ENCODE results near the gene NMUR2. TPM values are rescaled to one million over a fixed set of nuclear protein-coding genes. Genes with fewer than 3 reads are reported as not detected.
A peak's percentile ranks its signal among the peaks of the same experiment; 100 is the strongest.

NMUR2 gene
- total RNA-seq, 2 donors from 2014 or later: not detected

DNA sequence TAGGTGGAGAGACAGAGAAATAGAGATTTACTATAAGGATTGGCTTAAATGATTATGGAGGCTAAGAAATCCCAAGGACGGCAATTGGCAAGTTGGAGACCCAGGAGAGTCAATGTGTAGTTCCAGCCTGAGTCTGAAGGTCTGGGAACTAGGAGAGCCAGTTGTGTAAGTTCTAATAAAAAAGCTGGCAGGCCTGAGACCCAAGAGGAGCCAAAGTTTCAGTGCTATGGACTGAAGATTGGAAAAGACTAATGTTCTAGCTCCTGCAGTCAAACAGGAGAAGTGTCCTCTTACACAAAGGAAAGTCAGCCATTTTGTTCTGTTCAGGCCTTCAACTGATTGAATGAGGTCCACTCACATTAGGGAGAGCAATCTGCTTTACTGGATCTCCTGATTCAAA is 50.0 kb downstream of the NMUR2 start:
- no peak for DNase-seq
- H3K27ac Mint-ChIP-seq: no peak overlapping the region
- H3K36me3 Mint-ChIP-seq (ENCODE audit: low read depth): no peaks in the 10 kb centered on the region
- Histone ChIP-seq H3K27ac (ENCODE audit: low read depth, low read length) (no peak overlapping the region), H3K27me3 (ENCODE audit: control insufficient read depth, insufficient read depth, low read length, poor library complexity, severe bottlenecking) (no peaks in the 10 kb centered on the region), H3K4me3 (ENCODE audit: low read length) (no peak overlapping the region), H3K4me1 (ENCODE audit: control insufficient read depth, insufficient read depth, low read length) (peaks cover 4% of the 10 kb centered on the region), H3K9me3 (ENCODE audit: control insufficient read depth, low read length) (no peaks in the 10 kb centered on the region), H3K9ac (ENCODE audit: extremely low read depth, low read length, poor library complexity, severe bottlenecking) (no peak overlapping the region), H3K36me3 (ENCODE audit: control insufficient read depth, insufficient read depth, low read length) (no peaks in the 10 kb centered on the region)
- H3K4me3 Mint-ChIP-seq: no peak overlapping the region
- TF ChIP-seq, protein P1, sequence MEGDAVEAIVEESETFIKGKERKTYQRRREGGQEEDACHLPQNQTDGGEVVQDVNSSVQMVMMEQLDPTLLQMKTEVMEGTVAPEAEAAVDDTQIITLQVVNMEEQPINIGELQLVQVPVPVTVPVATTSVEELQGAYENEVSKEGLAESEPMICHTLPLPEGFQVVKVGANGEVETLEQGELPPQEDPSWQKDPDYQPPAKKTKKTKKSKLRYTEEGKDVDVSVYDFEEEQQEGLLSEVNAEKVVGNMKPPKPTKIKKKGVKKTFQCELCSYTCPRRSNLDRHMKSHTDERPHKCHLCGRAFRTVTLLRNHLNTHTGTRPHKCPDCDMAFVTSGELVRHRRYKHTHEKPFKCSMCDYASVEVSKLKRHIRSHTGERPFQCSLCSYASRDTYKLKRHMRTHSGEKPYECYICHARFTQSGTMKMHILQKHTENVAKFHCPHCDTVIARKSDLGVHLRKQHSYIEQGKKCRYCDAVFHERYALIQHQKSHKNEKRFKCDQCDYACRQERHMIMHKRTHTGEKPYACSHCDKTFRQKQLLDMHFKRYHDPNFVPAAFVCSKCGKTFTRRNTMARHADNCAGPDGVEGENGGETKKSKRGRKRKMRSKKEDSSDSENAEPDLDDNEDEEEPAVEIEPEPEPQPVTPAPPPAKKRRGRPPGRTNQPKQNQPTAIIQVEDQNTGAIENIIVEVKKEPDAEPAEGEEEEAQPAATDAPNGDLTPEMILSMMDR (conservative IDR thresholded peaks at IDR 0.05): no peak
- peaks cover 5% of the 10 kb centered on the region for H3K27me3 Mint-ChIP-seq (ENCODE audit: insufficient read depth)
- 82 to 94% methylated on average over 1 of the region's 1 CpG for WGBS, 2 experiments (ENCODE audit: insufficient coverage in 1 of 2, insufficient read length in 1 of 2)
- H3K4me1 Mint-ChIP-seq: peaks cover 3% of the 10 kb centered on the region
- H3K9me3 Mint-ChIP-seq: no peaks in the 10 kb centered on the region

DNA sequence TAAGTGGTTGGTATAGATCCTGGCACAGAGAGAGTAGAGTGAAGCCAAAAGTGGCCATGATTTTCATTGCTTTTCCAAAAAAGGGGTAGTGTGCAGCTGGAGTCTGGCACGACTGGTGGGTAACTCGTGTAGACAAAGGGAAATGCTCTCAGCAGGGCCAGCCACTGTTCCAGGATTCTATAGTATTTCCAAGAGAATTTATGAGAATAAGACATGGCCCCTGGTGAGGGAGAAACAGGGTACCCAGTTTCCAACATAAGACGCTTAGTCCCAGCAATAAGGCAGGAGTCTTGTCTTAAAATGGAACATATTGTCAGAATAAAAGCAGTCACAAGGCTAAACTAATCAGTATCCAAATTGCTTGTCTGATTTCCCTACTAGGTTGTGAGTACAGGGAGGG is 52.1 kb downstream of the NMUR2 start:
- no peaks in the 10 kb centered on the region for H3K27me3 ChIP-seq (ENCODE audit: control insufficient read depth, insufficient read depth, low read length, poor library complexity, severe bottlenecking)
- H3K4me1 ChIP-seq (ENCODE audit: control insufficient read depth, insufficient read depth, low read length): peaks cover 7% of the 10 kb centered on the region
- peaks cover 6% of the 10 kb centered on the region for H3K36me3 Mint-ChIP-seq (ENCODE audit: low read depth)
- 90 to 95% methylated on average over 3 of the region's 3 CpGs for WGBS, 2 experiments (ENCODE audit: insufficient coverage in 1 of 2, insufficient read length in 1 of 2)
- H3K27me3 Mint-ChIP-seq (ENCODE audit: insufficient read depth): peaks cover 7% of the 10 kb centered on the region
- no peak overlapping the region for H3K4me3 Mint-ChIP-seq
- no peak overlapping the region for H3K4me3 ChIP-seq (ENCODE audit: low read length)
- H3K36me3 ChIP-seq (ENCODE audit: control insufficient read depth, insufficient read depth, low read length): no peaks in the 10 kb centered on the region
- H3K27ac ChIP-seq (ENCODE audit: low read depth, low read length): no peak overlapping the region
- H3K27ac Mint-ChIP-seq: no peak overlapping the region
- TF ChIP-seq, protein P1 (conservative IDR thresholded peaks at IDR 0.05): no peak
- H3K4me1 Mint-ChIP-seq: no peaks in the 10 kb centered on the region
- no peak for DNase-seq
- H3K9me3 ChIP-seq (ENCODE audit: control insufficient read depth, low read length): peaks cover 12% of the 10 kb centered on the region
- no peak overlapping the region for H3K9ac ChIP-seq (ENCODE audit: extremely low read depth, low read length, poor library complexity, severe bottlenecking)
- H3K9me3 Mint-ChIP-seq: peaks cover 10% of the 10 kb centered on the region

DNA sequence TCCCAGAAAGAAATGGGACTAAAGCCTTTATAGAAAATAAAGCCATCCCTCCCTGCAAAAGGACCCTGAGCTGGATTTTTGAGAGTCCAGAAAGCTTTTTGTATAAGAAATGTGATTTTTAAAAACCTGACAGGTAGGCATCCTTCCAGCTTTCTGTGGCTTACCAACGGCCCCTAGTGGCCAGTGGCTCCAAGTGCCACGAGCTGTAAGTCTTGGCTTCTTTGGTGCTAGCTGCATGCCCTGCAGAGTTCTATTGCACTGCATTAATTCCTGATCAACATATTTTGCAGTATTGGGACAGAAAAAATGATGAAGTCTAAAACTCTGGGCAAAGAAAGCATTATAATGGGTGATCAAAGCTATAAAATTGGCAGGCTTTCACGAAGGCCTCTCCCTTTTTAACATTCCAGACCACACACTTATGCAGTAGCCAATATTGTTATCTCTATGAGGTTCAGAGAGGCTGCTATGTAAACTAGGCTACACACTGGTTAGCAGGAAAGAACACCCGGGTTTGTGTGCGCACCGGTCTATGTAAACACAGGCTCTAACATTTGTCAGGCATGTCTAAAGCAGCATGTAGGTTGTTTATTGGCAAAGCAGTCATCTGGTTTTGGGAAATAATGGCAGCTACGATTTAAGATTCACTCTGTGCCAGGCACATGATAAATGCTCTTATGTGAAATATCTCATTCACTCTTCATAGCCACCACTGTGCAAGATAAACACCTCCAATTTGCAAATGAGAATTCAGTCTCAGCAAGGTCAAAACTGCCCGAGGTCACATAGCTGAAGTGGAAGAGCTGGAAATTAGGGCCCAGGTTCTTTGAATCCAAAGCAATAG is 55.2 kb downstream of the NMUR2 start:
- H3K27me3 Mint-ChIP-seq (ENCODE audit: insufficient read depth): peaks cover 12% of the 10 kb centered on the region
- Histone ChIP-seq H3K27ac (ENCODE audit: low read depth, low read length) (no peak overlapping the region), H3K9ac (ENCODE audit: extremely low read depth, low read length, poor library complexity, severe bottlenecking) (no peak overlapping the region), H3K9me3 (ENCODE audit: control insufficient read depth, low read length) (peaks cover 31% of the 10 kb centered on the region), H3K4me1 (ENCODE audit: control insufficient read depth, insufficient read depth, low read length) (peaks cover 7% of the 10 kb centered on the region), H3K36me3 (ENCODE audit: control insufficient read depth, insufficient read depth, low read length) (no peaks in the 10 kb centered on the region), H3K4me3 (ENCODE audit: low read length) (no peak overlapping the region), H3K27me3 (ENCODE audit: control insufficient read depth, insufficient read depth, low read length, poor library complexity, severe bottlenecking) (no peaks in the 10 kb centered on the region)
- peaks cover 18% of the 10 kb centered on the region for H3K9me3 Mint-ChIP-seq
- WGBS, 2 experiments (ENCODE audit: insufficient coverage in 1 of 2, insufficient read length in 1 of 2): 48 to 58% methylated on average over 6 to 8 of the region's 8 CpGs
- TF ChIP-seq, protein P1 (conservative IDR thresholded peaks at IDR 0.05): peak; percentile 96
- peaks cover 6% of the 10 kb centered on the region for H3K36me3 Mint-ChIP-seq (ENCODE audit: low read depth)
- no peak overlapping the region for H3K27ac Mint-ChIP-seq
- no peak overlapping the region for H3K4me3 Mint-ChIP-seq
- H3K4me1 Mint-ChIP-seq: no peaks in the 10 kb centered on the region
- peak; percentile 83 for DNase-seq
